GM18520 (cell line): ENCODE results near the gene SLC22A15.

ENCODE experiments used
- ATAC-seq: cut with Tn5 transposase; IDR thresholded peaks from one replicate; pipeline ENCODE4 v1.9.1; 2021; ENCODE audit not compliant: unreplicated experiment

The SLC22A15 gene

DNA sequence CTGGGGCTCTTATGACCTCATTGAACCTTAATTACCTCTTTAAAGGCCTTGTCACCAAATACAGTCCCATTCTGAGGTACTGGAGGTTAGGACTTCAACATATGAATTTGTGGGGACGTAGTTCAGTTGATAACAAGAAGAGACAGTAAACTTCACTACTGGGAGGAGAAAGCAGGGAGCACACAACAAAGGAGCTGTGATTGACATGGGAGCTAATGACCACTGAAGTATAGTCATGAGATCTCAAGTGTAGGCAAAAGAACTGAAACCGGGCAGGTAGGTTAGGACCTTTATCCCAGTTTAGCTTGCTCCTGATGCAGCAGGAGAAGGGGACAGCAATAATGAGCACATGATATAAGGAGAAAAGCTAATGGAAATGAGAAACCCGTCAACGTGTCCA, 123.1 kb downstream of the SLC22A15 start:
- no peak for ATAC-seq

DNA sequence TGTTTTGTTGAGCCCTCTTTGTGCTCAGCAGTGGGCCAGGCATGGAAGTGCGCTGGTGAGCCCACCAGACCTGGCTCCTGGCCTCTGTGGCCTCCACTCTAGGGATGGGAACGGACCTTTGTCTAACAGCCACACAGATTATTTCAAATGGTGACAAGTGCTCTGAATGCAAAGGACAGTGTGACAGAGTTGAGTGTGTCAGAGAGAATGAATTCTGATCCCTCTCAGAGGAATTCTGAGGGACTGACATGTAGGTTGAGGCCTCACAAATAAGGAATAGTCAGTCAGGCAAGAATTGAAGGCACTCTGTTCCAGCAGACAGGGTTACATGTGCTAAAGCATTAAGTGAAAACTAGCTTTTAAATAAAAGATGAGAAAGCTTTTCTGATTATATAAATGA, 123.6 kb downstream of the SLC22A15 start:
- no peak for ATAC-seq

DNA sequence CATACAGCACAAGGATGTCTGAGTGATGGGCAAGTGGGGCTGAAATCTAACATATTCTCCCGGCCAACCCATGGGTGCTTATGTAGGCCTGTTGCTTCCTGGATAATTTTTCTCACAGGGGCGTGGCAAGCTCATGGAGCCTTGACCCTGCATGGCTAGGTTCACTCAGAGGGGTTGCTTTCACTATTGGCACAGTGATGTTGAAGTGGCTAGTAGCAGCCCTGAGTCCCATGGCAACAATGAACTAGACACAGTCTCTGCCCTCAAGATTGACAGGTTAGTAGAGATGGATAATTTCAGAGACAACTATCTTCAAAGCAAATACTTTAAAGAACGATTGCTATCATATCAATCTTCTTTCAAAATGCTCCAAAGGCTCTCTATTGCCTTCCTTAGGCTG, 128.4 kb downstream of the SLC22A15 start:
- ATAC-seq, result no peak

DNA sequence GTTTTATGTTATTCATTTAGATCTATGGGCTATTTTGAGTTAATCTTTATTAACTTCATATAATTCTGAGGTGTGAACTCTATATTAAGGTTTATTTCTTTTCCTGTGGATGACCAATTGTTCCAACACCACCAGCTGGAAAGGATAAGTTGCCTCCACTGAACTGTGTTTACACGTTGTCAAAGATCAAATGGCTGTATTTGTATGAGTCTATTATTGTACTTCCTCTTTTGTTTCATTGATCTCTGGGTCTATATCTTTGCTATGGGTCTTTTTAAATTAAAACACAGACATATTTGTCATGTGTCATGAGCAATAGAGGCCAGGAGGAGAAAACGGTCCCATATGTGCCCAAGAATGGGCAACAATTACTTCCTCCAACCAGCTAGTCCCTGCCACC, 129.7 kb downstream of the SLC22A15 start:
- ATAC-seq, result no peak

DNA sequence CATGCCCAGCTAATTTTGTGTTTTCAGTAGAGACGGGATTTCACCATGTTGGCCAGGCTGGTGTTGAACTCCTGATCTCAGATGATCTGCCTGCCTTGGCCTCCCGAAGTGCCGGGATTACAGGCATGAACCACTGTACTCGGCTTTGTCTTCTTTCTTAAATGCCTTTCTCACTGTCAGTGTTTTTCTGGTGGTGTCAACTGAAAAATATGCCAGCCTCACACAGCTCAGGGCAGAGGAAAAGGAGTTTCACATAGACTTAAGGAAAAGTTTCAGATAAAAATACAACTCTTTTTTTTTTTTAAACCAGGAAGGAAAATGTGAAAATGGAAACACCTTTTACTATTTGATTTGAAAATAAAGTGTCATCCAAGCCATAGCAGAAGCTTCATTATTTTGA, 130.3 kb downstream of the SLC22A15 start:
- no peak for ATAC-seq

DNA sequence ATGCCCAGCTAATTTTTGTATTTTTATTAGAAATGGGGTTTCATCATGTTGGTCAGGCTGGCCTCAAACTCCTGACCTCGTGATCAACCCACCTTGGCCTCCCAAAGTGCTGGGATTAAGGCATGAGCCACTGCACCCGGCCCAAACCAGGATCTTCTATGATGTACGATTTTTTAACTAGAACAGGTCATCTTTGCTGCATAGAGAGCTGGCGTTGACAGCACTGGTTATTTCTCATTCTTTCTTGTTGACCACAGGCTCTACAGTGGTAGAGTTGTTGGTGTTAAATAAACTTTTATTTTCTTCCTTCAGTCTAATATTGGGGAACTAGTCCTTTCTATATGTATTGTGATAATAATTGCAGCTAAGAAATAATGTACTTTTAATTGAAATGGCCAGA, 131.1 kb downstream of the SLC22A15 start:
- ATAC-seq, result no peak

DNA sequence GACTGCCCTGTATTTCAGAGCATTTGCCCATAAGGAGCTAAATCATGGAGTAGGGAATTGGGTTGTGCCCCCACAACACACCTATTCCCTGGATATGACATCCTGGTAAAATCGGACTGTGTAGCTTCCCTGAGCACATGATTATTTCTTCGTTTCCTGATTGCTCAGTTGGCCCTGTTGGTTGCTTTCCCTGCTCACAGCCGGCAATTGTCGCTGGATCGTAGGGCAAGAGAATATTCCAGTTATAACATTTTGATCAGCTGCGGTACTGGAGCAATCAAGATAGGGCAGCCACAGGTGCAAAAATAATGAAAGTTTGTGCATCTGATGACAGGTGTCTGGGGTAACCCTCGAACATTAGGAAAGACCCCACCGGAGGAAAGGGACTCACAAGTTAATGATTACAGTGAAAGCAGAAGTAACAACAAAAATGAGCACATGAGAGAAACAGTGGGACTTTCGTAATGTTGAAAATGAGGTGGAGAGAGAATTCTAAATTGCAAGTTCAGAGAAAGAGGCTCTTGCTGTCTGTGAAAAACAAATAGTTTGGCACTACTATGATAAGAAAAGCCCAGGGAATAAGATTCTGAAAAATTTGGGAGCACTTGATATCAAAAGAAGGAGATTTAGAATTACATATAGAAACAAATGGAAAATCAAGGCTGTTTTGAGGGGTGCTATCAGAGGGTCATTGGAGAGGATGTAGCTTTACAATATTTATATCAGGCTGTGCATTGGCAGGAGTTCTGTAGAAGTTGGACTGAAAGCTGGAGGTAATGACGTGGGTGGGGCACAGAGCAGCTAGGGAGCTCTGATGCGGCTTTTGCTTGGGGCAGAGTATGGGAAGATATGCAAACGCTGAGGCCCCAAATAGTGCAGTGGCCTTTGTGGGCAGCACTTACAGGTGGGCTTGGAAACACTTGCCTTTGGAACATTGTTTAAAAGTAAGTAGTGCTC, 134.5 kb downstream of the SLC22A15 start, which contains the start of gene MAB21L3:
TSS of gene MAB21L3 (plus strand) at position 833 of the 957 bp plus-strand sequence. CDS start 1,217 bp downstream, outside the sequence.
- peak; percentile 51 for ATAC-seq

DNA sequence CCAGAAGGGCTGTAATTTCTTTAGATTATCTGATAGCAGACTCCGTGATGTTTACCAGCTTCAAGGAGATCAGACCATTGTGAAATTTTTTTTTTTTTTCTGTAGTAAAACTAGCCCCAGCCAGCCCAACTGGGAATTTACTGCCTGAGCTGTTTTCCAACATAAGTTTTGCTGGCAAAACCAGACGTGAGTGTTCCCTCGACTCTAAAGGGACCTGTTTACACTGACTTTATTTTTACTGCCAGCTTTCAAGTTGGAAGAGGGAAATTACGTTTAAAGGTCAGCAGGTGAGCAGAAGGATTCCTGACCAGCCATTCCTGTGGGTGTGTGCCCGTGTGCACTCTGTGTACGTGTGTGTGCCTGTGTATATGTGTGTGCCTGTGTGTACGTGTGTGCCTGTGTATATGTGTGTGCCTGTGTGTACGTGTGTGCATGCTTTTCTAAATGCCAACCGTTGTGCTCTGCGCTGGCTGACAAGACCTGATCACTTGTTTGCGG, 135.3 kb downstream of the SLC22A15 start:
- ATAC-seq, result no peak

DNA sequence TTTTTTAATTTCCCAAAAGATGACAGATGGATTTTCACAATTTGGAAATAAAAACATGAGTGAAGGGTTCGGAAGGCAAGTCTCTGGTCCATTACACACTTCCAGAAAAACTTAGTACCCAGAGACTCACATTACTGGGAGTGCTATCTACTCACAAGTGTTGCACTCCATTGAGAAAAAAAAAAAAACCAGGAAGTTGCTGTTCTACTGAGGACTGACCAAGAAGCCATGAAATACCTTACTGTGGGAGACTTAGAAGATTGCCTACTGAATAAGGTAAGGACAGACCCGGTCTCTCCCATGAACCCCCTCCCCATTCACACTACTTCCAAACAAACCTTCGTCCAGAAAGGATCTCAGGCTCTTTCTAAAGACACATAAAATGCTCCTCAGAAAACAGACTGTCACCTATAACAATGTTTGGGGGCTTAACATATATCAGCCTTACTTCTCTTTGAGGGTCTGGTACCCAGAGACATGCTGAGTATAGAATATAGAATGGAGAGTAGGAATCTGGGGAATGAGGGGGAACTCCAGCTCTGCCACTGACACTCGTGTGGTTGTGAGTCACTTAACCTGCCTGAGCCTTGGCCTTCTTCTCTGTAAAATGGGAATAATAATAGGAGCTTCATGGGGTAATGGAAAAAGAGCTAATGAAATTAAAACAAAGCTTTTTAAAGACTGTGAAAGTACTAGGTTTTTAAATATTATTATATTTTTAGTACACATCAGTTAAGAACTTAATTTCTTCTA, 136.3 kb downstream of the SLC22A15 start:
- no peak for ATAC-seq

DNA sequence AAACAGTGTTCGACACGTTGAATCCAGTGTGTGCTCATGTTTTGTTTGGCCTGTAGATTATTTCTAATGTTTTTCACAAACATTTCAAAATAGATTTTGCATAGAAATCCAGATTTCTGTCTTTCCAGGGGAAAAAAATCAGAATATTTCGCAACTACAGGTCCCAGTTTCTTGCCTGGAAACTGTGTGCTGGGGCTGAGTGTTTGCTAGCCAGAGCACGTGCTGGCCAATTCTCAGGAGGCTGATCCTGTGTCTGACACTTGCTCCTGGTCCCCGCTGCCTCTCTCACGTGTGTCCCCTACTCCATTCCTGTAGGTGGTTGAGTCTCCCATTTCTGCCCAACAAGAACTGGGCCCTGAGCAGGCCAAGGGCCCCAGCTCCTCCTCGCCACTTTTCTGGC, 137.3 kb downstream of the SLC22A15 start:
- ATAC-seq, result no peak

DNA sequence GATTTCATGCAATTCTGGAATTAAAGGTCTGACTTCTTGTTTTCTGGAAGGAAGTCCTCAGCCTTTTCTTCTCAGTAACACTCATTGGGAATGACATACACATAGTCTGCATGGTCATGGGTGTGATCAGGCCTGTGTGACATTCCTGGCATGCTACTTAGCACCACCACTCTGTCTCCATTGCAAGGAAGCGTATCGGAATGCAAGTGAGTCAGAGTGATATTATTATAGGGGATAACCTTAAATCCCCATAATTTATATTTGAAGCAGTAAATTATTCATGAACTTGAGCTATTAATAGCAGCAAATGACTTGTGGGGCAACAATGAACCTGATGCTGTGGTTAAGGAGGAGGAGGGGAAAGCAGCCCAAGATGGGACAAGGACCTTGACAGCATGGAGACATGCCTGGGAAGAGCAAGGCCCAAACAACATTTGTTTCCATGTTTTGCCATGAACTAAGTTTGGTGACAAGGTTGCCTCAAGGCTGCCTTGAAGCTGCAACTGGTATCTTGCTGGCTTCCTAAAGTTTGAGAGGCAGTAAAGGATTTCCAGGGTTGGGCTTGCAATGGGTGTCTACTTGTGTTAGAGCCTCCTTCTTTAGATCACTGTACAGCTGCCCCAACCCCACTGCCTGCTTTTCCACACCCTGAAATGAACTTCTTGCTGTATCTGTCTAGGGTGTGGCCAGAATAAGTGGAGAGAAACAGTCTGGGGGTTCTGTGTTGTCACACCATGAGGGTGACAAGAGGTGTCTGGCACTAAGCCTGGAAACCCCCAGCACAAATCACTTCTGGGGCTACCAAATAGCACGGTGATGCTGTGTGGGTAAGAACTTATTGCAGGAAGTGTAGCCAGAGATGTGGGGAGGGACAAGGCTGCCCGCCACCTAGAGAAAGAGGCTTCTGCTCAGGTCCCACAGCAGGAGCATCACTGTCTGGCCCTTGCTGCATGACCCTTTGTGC, 139.4 kb downstream of the SLC22A15 start:
- no peak for ATAC-seq

DNA sequence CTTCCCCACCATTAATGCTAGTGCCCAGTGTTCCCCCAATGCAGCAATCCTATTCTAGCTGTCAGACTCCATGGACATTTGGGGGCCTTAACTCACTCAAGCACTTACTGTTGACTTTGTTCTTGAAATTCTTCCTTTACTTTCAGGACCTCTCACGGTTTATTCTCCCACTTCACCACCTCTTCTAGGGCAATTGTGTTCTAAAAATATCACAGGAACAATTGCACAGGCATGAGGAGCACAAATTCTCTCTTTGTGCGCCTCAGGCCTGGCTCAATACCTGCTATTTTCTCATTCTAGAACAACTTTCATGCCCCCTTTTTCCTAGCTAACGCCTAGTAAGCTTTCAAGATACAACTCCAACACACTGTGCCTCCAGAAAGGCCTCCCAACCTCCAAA, 142.2 kb downstream of the SLC22A15 start:
- ATAC-seq, result no peak
